Measurements from ENCODE around the gene NDUFS2. TPM values are rescaled to one million over a fixed set of nuclear protein-coding genes. Genes with fewer than 3 reads are reported as not detected.
"Not testable (repeated sequence)": the region's sequence is repeated elsewhere in the genome, so short reads cannot be mapped to it uniquely, and the experiment has no call there.

NDUFS2 gene
- total RNA-seq, 2 experiments from 2014 or later: 98.3 to 103 TPM

DNA sequence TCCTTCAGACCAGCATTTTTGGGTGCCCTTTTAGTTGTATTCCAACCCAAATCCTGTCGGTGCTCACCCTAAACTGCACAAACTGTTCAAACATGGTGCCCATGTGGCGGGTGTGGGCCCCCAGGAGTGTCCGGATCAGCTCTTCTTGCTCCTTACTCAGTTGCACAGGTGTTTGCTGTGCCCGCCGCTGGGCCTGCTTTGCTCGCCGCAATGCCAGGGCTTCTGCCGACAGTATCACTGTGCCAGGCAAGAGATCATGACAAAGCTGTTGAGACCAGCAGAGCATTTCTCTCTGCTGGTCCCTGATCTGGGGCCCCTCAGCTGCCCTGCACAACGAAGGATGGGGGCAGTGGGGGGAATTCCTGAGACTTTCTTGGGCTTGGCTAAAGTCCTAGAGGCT is 30.9 kb downstream of the NDUFS2 start:
- intact Hi-C loops (cut with micrococcal nuclease): no loop called here
- Mint-ChIP-seq H3K4me3 (no peak overlapping the region), H3K27ac (no peak overlapping the region), H3K36me3 (peaks cover 6% of the 10 kb centered on the region), H3K27me3 (no peaks in the 10 kb centered on the region), H3K9me3 (no peaks in the 10 kb centered on the region), H3K4me1 (ENCODE audit: low read depth) (no peaks in the 10 kb centered on the region)
- POLR2A ChIA-PET: interaction anchor here (0.7 kb wide), 1 partner anchor 493 kb away, joined by 3 read pairs; no protein-coding TSS in a partner anchor
- CTCF ChIA-PET: interaction anchor here (1.0 to 11.6 kb wide), 4 partner anchors 22 to 149 kb away, joined by 3 to 213 read pairs (median 49); no protein-coding TSS in a partner anchor
- no peak for DNase-seq

DNA sequence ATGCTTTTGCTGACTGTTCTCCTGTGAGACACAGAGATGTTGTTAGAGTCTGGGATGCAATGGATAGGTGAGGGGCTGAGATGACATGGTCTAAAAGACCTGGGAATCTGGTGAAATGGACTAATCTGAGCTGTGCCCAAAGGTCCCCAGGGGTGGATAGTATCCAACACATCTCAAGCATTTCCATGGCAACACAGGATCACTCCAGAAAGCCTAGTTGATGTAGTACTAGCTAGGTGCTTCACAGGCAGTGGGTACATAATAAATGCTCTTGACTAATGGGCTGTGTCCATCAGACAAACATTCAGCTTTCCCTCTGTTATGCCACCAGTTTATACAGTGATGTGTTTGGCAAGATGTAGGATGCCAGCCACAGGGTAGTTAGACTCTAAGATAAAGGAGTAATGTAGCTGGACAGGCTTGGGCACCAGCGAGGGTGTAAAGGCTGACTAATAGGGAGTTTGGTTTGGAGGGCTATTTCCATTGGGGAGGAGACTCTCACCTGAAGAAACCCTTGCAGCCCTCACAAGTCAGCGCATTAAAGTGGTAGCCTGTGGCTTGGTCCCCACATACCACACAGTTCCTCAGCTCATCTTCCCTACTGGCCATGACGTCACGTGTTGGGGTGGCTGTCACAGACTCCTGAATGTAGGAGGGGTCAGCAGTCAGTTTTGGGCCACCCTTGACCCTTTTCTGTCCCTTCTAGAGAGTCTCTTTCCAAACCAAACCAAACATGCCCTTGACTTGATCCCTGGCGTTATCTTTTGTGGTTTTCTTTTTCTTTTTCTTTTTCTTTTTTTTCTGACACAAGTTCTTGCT is 34.0 kb downstream of the NDUFS2 start:
- CTCF ChIA-PET: interaction anchor here (0.7 to 1.9 kb wide), 3 partner anchors 9 to 146 kb away, joined by 3 to 10 read pairs (median 4); partner anchors contain the start of gene TOMM40L
- POLR2A ChIA-PET: no interaction called here
- no peaks in the 10 kb centered on the region for H3K36me3 Mint-ChIP-seq
- H3K4me3 Mint-ChIP-seq: no peak overlapping the region
- H3K27ac Mint-ChIP-seq: no peak overlapping the region
- no peaks in the 10 kb centered on the region for H3K27me3 Mint-ChIP-seq
- intact Hi-C loops (cut with micrococcal nuclease): no loop called here
- no peak for DNase-seq
- H3K9me3 Mint-ChIP-seq: no peaks in the 10 kb centered on the region
- no peaks in the 10 kb centered on the region for H3K4me1 Mint-ChIP-seq (ENCODE audit: low read depth)

DNA sequence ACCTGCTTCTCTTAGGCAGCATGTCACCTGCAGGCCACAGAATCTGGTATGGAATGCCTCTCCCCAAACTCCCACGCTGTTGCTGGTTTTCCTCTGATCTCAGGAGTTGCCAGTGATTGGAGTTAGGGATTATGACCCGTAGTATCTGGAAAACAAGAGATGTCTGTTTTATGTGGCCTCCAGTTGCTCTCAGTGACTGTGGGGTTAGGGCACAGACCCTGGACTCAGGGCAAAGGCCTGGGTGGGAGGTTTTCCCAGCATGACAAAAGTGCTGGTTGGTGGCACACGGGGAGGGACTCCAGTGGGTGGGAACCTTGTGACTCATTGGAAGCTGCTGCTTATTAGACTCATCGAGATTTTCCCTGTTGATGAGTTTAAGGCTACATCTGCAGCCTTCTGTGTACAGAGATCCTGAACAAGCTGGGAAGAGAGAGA is 35.9 kb downstream of the NDUFS2 start, which contains the start of gene NR1I3:
Gene NR1I3, minus strand, starts transcription at position 165 of the 435 bp plus-strand sequence. CDS start 1,638 bp downstream, outside the sequence.
- H3K27me3 Mint-ChIP-seq: no peaks in the 10 kb centered on the region
- no peak within 1 kb of the TSS for H3K27ac Mint-ChIP-seq
- no peak for DNase-seq
- ChIA-PET POLR2A (no interaction called here), CTCF (no interaction called here)
- H3K4me1 Mint-ChIP-seq (ENCODE audit: low read depth): no peaks in the 10 kb centered on the region
- H3K4me3 Mint-ChIP-seq: no peak within 1 kb of the TSS
- H3K9me3 Mint-ChIP-seq: no peaks in the 10 kb centered on the region
- H3K36me3 Mint-ChIP-seq: no peaks in the 10 kb centered on the region
- intact Hi-C loops (cut with micrococcal nuclease): no loop called here

DNA sequence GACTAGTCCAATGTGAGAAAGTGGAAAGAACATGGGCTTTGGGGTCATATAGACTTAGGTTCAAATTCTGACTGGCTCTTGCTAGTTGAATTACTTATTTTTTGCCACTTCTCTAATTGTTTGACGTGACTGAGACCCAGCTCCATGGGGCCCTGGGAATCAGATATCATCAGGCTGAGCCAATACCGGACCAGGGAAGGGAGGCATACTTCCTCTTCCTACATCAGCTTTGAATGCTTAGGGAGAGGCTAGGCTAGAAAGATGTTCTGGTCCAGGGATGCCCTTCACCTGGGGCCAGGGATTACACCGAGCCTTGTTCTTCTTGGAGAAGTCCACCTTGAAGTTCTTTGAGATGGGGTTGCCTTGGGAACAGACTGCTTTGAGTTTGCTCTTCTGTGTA is 39.5 kb downstream of the NDUFS2 start:
- intact Hi-C loops (cut with micrococcal nuclease): no loop called here
- Mint-ChIP-seq H3K4me3 (no peak overlapping the region), H3K36me3 (no peaks in the 10 kb centered on the region), H3K27me3 (no peaks in the 10 kb centered on the region), H3K27ac (no peak overlapping the region), H3K9me3 (no peaks in the 10 kb centered on the region), H3K4me1 (ENCODE audit: low read depth) (no peaks in the 10 kb centered on the region)
- no peak for DNase-seq
- ChIA-PET POLR2A (no interaction called here), CTCF (no interaction called here)

DNA sequence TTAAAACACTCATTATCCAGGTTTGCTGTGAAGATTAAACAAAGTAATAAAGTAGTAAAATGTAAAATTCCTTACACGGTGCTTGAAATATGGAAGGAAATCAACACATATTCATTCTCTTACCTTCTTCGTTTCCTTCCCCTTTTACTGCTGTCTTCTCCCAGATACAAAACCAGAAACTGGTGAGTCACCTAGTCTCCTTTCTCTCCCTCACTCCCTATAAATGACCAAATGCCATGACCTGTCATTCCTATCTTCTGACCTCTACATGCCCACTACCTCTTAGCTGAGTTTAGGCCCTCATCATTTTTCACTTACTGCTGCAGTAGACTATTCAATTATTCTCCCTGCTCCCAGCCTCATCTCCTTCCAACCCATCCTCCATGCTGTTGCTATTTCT is 40.1 kb downstream of the NDUFS2 start:
- H3K27me3 Mint-ChIP-seq: no peaks in the 10 kb centered on the region
- H3K4me3 Mint-ChIP-seq: no peak overlapping the region
- no peak overlapping the region for H3K27ac Mint-ChIP-seq
- intact Hi-C loops (cut with micrococcal nuclease): no loop called here
- POLR2A ChIA-PET: no interaction called here
- H3K9me3 Mint-ChIP-seq: no peaks in the 10 kb centered on the region
- H3K36me3 Mint-ChIP-seq: no peaks in the 10 kb centered on the region
- CTCF ChIA-PET: no interaction called here
- no peaks in the 10 kb centered on the region for H3K4me1 Mint-ChIP-seq (ENCODE audit: low read depth)
- DNase-seq: no peak

DNA sequence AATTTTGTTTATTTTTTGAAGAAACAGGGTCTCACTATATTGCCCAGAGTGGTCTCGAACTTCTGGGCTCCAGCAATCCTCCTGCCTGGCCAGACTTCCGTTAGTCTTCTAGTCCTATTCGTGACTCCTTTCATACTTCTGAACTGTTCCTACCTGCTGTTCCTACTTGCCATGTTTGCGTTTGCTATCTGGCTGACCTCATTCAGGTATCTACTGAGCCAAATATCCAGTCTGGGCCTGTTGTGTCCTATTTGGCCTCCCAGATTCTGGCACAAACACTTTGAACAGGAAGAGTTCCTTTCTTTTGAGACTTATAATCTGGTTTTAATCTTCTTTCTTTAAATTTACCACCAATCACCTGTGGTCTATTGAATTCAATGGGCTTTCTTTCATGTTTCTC is 42.7 kb downstream of the NDUFS2 start:
- POLR2A ChIA-PET: no interaction called here
- no peaks in the 10 kb centered on the region for H3K36me3 Mint-ChIP-seq
- H3K27me3 Mint-ChIP-seq: no peaks in the 10 kb centered on the region
- no peak for DNase-seq
- CTCF ChIA-PET: no interaction called here
- no peaks in the 10 kb centered on the region for H3K4me1 Mint-ChIP-seq (ENCODE audit: low read depth)
- intact Hi-C loops (cut with micrococcal nuclease): no loop called here
- H3K27ac Mint-ChIP-seq: no peak overlapping the region
- no peak overlapping the region for H3K4me3 Mint-ChIP-seq
- no peaks in the 10 kb centered on the region for H3K9me3 Mint-ChIP-seq

DNA sequence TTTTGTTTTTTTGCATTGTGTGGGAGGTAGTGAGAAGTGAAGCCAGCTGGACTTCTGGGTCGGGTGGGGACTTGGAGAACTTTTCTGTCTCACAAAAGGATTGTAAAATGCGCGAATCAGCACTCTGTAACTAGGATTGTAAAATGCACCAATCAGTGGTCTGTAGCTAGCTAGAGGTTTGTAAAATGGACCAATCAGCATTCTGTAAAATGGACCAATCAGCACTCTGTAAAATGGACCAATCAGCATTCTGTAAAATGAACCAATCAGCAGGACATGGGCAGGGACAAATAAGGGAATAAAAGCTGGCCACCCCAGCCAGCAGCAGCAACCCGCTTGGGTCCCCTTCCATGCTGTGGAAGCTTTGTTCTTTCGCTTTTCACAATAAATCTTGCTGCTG is 47.9 kb downstream of the NDUFS2 start:
- POLR2A ChIA-PET; H3K9me3 Mint-ChIP-seq; DNase-seq; H3K27me3 Mint-ChIP-seq; H3K4me1 Mint-ChIP-seq (ENCODE audit: low read depth); intact Hi-C loops (cut with micrococcal nuclease); H3K4me3 Mint-ChIP-seq; H3K36me3 Mint-ChIP-seq; H3K27ac Mint-ChIP-seq: not testable (repeated sequence)
- CTCF ChIA-PET: interaction anchor here (1.0 to 2.5 kb wide), 2 partner anchors 10 to 40 kb away, joined by 4 to 7 read pairs; no protein-coding TSS in a partner anchor

DNA sequence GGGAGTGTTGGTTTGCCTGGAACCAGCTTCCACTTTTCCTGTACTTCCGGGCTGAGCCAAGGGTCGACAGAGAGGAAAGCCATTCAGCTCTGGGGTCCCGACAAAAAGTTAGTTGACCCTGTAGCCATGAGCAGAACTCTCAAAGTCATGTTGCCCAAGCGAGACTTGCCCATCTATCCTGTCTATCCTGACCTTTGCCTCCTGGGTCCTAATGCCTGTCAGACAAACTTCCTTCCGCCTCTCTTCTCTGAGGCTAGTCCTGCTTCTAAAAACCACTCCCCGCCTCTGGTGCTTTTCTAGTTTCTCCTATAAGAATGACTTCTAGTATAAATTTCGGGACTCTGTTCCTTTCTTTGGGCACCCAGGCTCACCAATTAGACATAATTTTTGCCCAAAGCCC is 48.7 kb downstream of the NDUFS2 start:
- H3K36me3 Mint-ChIP-seq: no peaks in the 10 kb centered on the region
- ChIA-PET CTCF (interaction anchor here (2.5 kb wide), 1 partner anchor 10 kb away, joined by 7 read pairs; no protein-coding TSS in a partner anchor), POLR2A (no interaction called here)
- H3K27me3 Mint-ChIP-seq: peaks cover 1% of the 10 kb centered on the region
- no peaks in the 10 kb centered on the region for H3K9me3 Mint-ChIP-seq
- H3K4me1 Mint-ChIP-seq (ENCODE audit: low read depth): no peaks in the 10 kb centered on the region
- H3K27ac Mint-ChIP-seq: no peak overlapping the region
- intact Hi-C loops (cut with micrococcal nuclease): no loop called here
- H3K4me3 Mint-ChIP-seq: no peak overlapping the region
- no peak for DNase-seq

DNA sequence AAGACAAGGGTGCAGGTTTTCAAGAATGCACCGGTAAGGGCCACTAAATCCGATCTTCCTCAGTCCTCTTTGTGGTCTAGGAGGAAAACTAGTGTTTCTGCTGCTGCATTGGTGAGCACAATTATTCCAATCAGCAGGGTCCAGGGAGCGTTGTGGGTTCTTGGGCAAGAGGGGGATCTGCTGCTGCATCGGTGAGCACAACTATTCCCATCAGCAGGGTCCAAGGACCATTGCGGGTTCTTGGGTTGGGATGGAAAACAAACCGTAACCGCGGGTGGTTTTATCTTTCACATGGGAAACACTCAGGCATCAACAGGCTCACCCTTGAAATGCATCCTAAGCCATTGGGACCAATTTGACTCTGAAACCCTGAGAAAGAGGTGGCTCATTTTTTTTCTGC is 49.4 kb downstream of the NDUFS2 start:
- Mint-ChIP-seq H3K9me3 (peaks cover 5% of the 10 kb centered on the region), H3K27ac (no peak overlapping the region), H3K4me1 (ENCODE audit: low read depth) (no peaks in the 10 kb centered on the region), H3K27me3 (peaks cover 1% of the 10 kb centered on the region), H3K4me3 (no peak overlapping the region), H3K36me3 (peaks cover 2% of the 10 kb centered on the region)
- intact Hi-C loops (cut with micrococcal nuclease): no loop called here
- ChIA-PET CTCF (no interaction called here), POLR2A (no interaction called here)
- no peak for DNase-seq

DNA sequence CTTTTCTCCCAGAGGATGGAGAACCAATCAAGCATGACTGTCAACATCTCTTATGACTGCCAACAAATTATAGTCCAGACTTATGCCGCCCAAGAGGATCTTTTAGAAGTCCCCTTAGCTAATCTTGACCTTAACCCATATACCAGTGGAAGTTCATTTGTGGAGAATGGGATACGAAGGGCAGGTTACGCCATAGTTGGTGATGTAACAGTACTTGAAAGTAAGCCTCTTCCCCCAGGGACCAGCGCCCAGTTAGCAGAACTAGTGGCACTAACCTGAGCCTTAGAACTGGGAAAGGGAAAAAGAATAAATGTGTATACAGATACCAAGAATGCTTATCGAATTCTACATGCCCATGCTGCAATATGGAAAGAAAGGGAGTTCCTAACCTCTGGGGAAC is 53.1 kb downstream of the NDUFS2 start:
- CTCF ChIA-PET: interaction anchor here (1.5 kb wide), 1 partner anchor 127 kb away, joined by 3 read pairs; no protein-coding TSS in a partner anchor
- H3K4me3 Mint-ChIP-seq; intact Hi-C loops (cut with micrococcal nuclease); H3K4me1 Mint-ChIP-seq (ENCODE audit: low read depth); H3K27ac Mint-ChIP-seq; POLR2A ChIA-PET; DNase-seq: not testable (repeated sequence)
- H3K27me3 Mint-ChIP-seq: peaks cover 33% of the 10 kb centered on the region
- H3K9me3 Mint-ChIP-seq: peaks cover 22% of the 10 kb centered on the region
- H3K36me3 Mint-ChIP-seq: peaks cover 16% of the 10 kb centered on the region

DNA sequence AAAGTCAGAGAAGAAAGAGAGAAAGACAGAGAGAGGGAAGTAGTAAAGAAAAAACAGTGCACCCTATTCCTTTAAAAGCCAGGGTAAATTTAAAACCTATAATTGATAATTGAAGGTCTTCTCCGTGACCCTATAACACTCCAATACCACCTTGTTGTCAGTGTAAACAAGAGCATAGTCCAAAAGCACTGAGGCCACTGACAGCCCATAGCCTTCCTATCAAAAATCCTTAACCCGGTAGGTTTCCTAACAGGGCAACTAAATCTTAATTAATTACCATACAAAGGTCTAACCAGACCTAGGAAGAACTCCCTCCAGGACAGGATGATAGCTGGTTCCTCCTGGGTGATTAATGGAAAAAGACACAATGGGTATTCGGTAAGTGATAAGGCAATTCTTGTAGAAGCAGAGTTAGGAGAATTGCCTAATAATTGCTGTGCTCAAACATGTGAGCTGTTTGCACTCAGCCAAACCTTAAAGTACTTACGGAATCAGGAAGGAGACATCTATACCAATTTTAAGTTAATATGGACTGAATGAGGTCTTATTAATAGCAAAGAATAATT is 53.9 kb downstream of the NDUFS2 start:
- CTCF ChIA-PET: interaction anchor here (3.3 kb wide), 1 partner anchor 30 kb away, joined by 14 read pairs; the partner anchor contains the start of gene TOMM40L

DNA sequence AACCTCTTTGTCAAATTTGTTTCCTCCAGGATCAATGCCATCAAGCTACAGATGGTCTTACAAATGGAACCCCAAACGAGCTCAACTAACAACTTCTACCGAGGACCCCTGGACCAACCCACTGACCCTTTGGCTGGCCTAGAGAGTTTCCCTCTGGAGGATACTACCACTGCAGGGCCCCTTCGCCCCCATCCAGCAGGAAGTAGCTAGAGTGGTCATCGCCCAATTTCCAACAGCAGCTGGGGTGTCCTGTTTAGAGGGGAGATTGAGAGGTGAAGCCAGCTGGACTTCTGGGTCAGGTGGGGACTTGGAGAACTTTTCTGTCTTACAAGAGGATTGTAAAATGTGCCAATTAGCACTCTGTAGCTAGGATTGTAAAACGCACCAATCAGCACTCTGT is 54.9 kb downstream of the NDUFS2 start:
- intact Hi-C loops (cut with micrococcal nuclease); H3K4me1 Mint-ChIP-seq (ENCODE audit: low read depth); H3K27ac Mint-ChIP-seq; POLR2A ChIA-PET; DNase-seq; H3K4me3 Mint-ChIP-seq: not testable (repeated sequence)
- H3K9me3 Mint-ChIP-seq: peaks cover 22% of the 10 kb centered on the region
- CTCF ChIA-PET: interaction anchor here (1.0 to 3.3 kb wide), 3 partner anchors 8 to 34 kb away, joined by 3 to 14 read pairs (median 5); partner anchors contain the start of gene TOMM40L
- H3K27me3 Mint-ChIP-seq: peaks cover 45% of the 10 kb centered on the region
- peaks cover 16% of the 10 kb centered on the region for H3K36me3 Mint-ChIP-seq

More for the DNA sequence above, 53.9 kb downstream of the NDUFS2 start:
- POLR2A ChIA-PET; DNase-seq; H3K4me3 Mint-ChIP-seq; H3K4me1 Mint-ChIP-seq (ENCODE audit: low read depth); intact Hi-C loops (cut with micrococcal nuclease); H3K27ac Mint-ChIP-seq: not testable (repeated sequence)
- Mint-ChIP-seq H3K27me3 (peaks cover 37% of the 10 kb centered on the region), H3K9me3 (peaks cover 22% of the 10 kb centered on the region), H3K36me3 (peaks cover 16% of the 10 kb centered on the region)
